ENCODE results near the gene TAF11L11. TPM values are rescaled to one million over a fixed set of nuclear protein-coding genes. Genes with fewer than 3 reads are reported as not detected.

The TAF11L11 gene
- total RNA-seq, 2 experiments from 2014 or later: not detected

Other genes with a start within 250 kb of the TAF11L11 start
- gene TAF11L2, start 106.0 kb upstream of the TAF11L11 start, total RNA-seq: not detected
- not detected for gene TAF11L3, start 85.8 kb upstream of the TAF11L11 start, total RNA-seq
- gene TAF11L4, start 82.4 kb upstream of the TAF11L11 start, total RNA-seq: not detected
- gene TAF11L5, start 78.9 kb upstream of the TAF11L11 start, total RNA-seq: not detected
- not detected for gene TAF11L6, start 75.5 kb upstream of the TAF11L11 start, total RNA-seq
- gene TAF11L7, start 18.4 kb upstream of the TAF11L11 start, total RNA-seq: not detected
- gene TAF11L8, start 13.2 kb upstream of the TAF11L11 start, total RNA-seq: not detected
- not detected for gene TAF11L9, start 9.8 kb upstream of the TAF11L11 start, total RNA-seq
- gene TAF11L10, start 6.4 kb upstream of the TAF11L11 start, total RNA-seq: not detected
- not detected for gene TAF11L12, start 6.2 kb downstream of the TAF11L11 start, total RNA-seq
- gene TAF11L13, start 27.9 kb downstream of the TAF11L11 start, total RNA-seq: not detected
- not detected for gene TAF11L14, start 30.3 kb downstream of the TAF11L11 start, total RNA-seq

Data from activated naive CD8-positive, alpha-beta T cell treated with anti-CD3 and anti-CD28 coated beads for 36 hours (primary cell).